HCT116 (cell line): ENCODE data around the gene DDRGK1. TPM values are rescaled to one million over a fixed set of nuclear protein-coding genes. Genes with fewer than 3 reads are reported as not detected.

Experiments
- ATAC-seq: fragments of 200-7000 bp; cut with Tn5 transposase; 2 replicates; pipeline ENCODE4 v1.9.1; 2020; ENCODE audit warnings: mild to moderate bottlenecking, moderate library complexity
- BruUV-seq: library from RNA; stranded (reverse); fragments of 400-500 nt; replicated peaks from 2 replicates; lab custom pipeline; 2021; lab: Mats Ljungman, UMichigan
- CTCF ChIA-PET: fragments of 300-600 bp; sonication (Branson Sonifier 250); formaldehyde crosslinking; loops from one replicate; lab custom pipeline; 2021; ENCODE audit warnings: antibody characterized with exemption; lab: Charles Lee
- POLR2A ChIA-PET: fragments of 300-600, 350-600 bp; sonication (Branson Sonifier 250); formaldehyde crosslinking; loops from one replicate; lab custom pipeline; 2021; ENCODE audit warnings: antibody characterized with exemption; lab: Charles Lee
- RAD21 ChIA-PET, 2 experiments: fragments of 300-600 bp; sonication (Branson Sonifier 250); formaldehyde crosslinking; loops; one replicate each; lab custom pipeline; 2023; ENCODE audit warnings: low total read pairs in 2 of 2; ENCODE audit not compliant: uncharacterized antibody in 2 of 2, unreplicated experiment in 2 of 2, low non-redundant PET in 1 of 2; lab: Charles Lee
- DNase-seq: peaks from one replicate; pipeline ENCODE4 v3.0.0-alpha.2; 2010; ENCODE audit warnings: low read depth, low spot score
- H2AFZ ChIP-seq: fragments of 200-600 bp; shearing (Covaris generic), sonication (generic); 2 replicates; pipeline ENCODE4 v1.6.1; 2017; ENCODE audit warnings: low read depth, mixed run types, mixed read lengths, antibody characterized with exemption, low read length; ENCODE audit not compliant: poor library complexity, severe bottlenecking
- H3K27ac ChIP-seq: 2 replicates; pipeline ENCODE4 v1.5.1; 2012; ENCODE audit warnings: low read depth, low read length
- H3K27me3 ChIP-seq: fragments of 200-600 bp; sonication (generic); 2 replicates; pipeline ENCODE4 v1.6.1; 2016; ENCODE audit warnings: mixed run types, low read length, mixed read lengths; ENCODE audit not compliant: insufficient read depth
- H3K36me3 ChIP-seq, 2 experiments: fragments of 200-500 bp in 1 of 2; fragments of 200-600 bp in 1 of 2; sonication (Bioruptor generic) in 1 of 2; sonication (generic) in 1 of 2; 2 replicates each; pipeline versions ENCODE4 v1.5.1 to v1.6.1; 2014 to 2016; ENCODE audit warnings: low read length in 2 of 2, inconsistent platforms in 1 of 2, mixed read lengths in 1 of 2, mixed run types in 1 of 2; ENCODE audit not compliant: insufficient read depth in 2 of 2, control insufficient read depth in 1 of 2
- H3K4me1 ChIP-seq, 2 experiments: fragments of 200-600 bp in 1 of 2; sonication (generic) in 1 of 2; 2 replicates each; pipeline versions ENCODE4 v1.5.1 to v1.6.1; 2012 to 2017; ENCODE audit warnings: low read length in 2 of 2, inconsistent platforms in 1 of 2, mild to moderate bottlenecking in 1 of 2, mixed read lengths in 1 of 2, mixed run types in 1 of 2, moderate library complexity in 1 of 2; ENCODE audit not compliant: insufficient read depth in 2 of 2, control insufficient read depth in 1 of 2
- H3K4me2 ChIP-seq: fragments of 200-600 bp; sonication (generic); 2 replicates; pipeline ENCODE4 v1.6.1; 2017; ENCODE audit warnings: mixed run types, low read length, mixed read lengths
- H3K4me3 ChIP-seq, 2 experiments: fragments of 200-600 bp in 1 of 2; sonication (generic) in 1 of 2; replicated peaks in 1 of 2; 2 replicates each; pipeline ENCODE4 v1.5.1; 2011 to 2016; ENCODE audit warnings: low read length in 2 of 2, control low read depth in 1 of 2, low read depth in 1 of 2, mild to moderate bottlenecking in 1 of 2, mixed read lengths in 1 of 2, mixed run types in 1 of 2
- H3K79me2 ChIP-seq: fragments of 200-600 bp; sonication (generic); 2 replicates; pipeline ENCODE4 v1.6.1; 2017; ENCODE audit warnings: mild to moderate bottlenecking, mixed run types, low read length, moderate library complexity, mixed read lengths; ENCODE audit not compliant: insufficient read depth
- H3K9ac ChIP-seq: fragments of 200-600 bp; sonication (generic); 2 replicates; pipeline ENCODE4 v1.6.1; 2016; ENCODE audit warnings: low read length, mixed read lengths
- H3K9me2 ChIP-seq: fragments of 200-600 bp; sonication (generic), shearing (Covaris generic); 2 replicates; pipeline ENCODE4 v1.6.1; 2017; ENCODE audit warnings: mixed run types, mild to moderate bottlenecking, moderate library complexity; ENCODE audit not compliant: insufficient read depth
- H3K9me3 ChIP-seq, 2 experiments: fragments of 200-500 bp in 1 of 2; fragments of 200-600 bp in 1 of 2; sonication (Bioruptor generic) in 1 of 2; sonication (generic) in 1 of 2; 2 replicates each; pipeline ENCODE4 v1.6.1; 2014 to 2017; ENCODE audit warnings: low read length in 2 of 2, mixed read lengths in 2 of 2, inconsistent platforms in 1 of 2, low read depth in 1 of 2, mild to moderate bottlenecking in 1 of 2, mixed run types in 1 of 2, moderate library complexity in 1 of 2; ENCODE audit not compliant: control insufficient read depth in 1 of 2, insufficient read depth in 1 of 2
- H4K20me1 ChIP-seq: fragments of 200-600 bp; sonication (generic), shearing (Covaris generic); 2 replicates; pipeline ENCODE4 v1.6.1; 2017; ENCODE audit warnings: mixed run types, mild to moderate bottlenecking, moderate library complexity; ENCODE audit not compliant: insufficient read depth
- ATF3 ChIP-seq: IDR thresholded peaks from 2 replicates; pipeline ENCODE4 v1.6.1; 2012
- CBX3 ChIP-seq: IDR thresholded peaks from 2 replicates; pipeline ENCODE4 v1.6.1; 2012; ENCODE audit warnings: low read depth
- CEBPB ChIP-seq: IDR thresholded peaks from 2 replicates; pipeline ENCODE4 v1.6.1; 2012; ENCODE audit warnings: low read depth
- CTCF ChIP-seq, 3 experiments: fragments of 200-600 bp in 1 of 3; sonication (generic) in 1 of 3; IDR thresholded peaks in 2 of 3; conservative IDR thresholded peaks in 1 of 3; 2 replicates each; pipeline ENCODE4 v1.5.1; 2012 to 2017; ENCODE audit warnings: low read depth in 2 of 3, low read length in 2 of 3, antibody characterized with exemption in 1 of 3, borderline replicate concordance in 1 of 3, control low read depth in 1 of 3, mild to moderate bottlenecking in 1 of 3, mixed read lengths in 1 of 3, mixed run types in 1 of 3, moderate library complexity in 1 of 3; ENCODE audit not compliant: insufficient read depth in 1 of 3
- EGR1 ChIP-seq: IDR thresholded peaks from 2 replicates; pipeline ENCODE4 v1.6.1; 2012; ENCODE audit warnings: low read depth
- ELF1 ChIP-seq: IDR thresholded peaks from 2 replicates; pipeline ENCODE4 v1.6.1; 2012; ENCODE audit warnings: low read depth, borderline replicate concordance
- EZH2 ChIP-seq: fragments of 200-600 bp; sonication (generic); IDR thresholded peaks from 2 replicates; pipeline ENCODE4 v1.6.1; 2017; ENCODE audit warnings: antibody characterized with exemption, mixed run types
- EZH2phosphoT487 ChIP-seq: fragments of 200-600 bp; IDR thresholded peaks from 2 replicates; pipeline ENCODE4 v1.6.1; 2018; ENCODE audit warnings: antibody characterized with exemption, borderline replicate concordance
- FOSL1 ChIP-seq: IDR thresholded peaks from 2 replicates; pipeline ENCODE4 v1.6.1; 2012; ENCODE audit warnings: low read depth
- JUND ChIP-seq: IDR thresholded peaks from 2 replicates; pipeline ENCODE4 v1.6.1; 2012
- POLR2A ChIP-seq: IDR thresholded peaks from 2 replicates; pipeline ENCODE4 v1.7.0; 2011; ENCODE audit warnings: borderline replicate concordance; ENCODE audit not compliant: insufficient read depth, insufficient read length; ENCODE audit errors: extremely low read depth
- POLR2AphosphoS5 ChIP-seq: IDR thresholded peaks from 2 replicates; pipeline ENCODE4 v1.6.1; 2011; ENCODE audit warnings: mild to moderate bottlenecking, low read depth, low read length, moderate library complexity
- RAD21 ChIP-seq: IDR thresholded peaks from 2 replicates; pipeline ENCODE4 v1.6.1; 2012; ENCODE audit warnings: low read depth, mild to moderate bottlenecking
- REST ChIP-seq: IDR thresholded peaks from 2 replicates; pipeline ENCODE4 v1.6.1; 2012; ENCODE audit warnings: low read depth
- SIN3A ChIP-seq: IDR thresholded peaks from 2 replicates; pipeline ENCODE4 v1.6.1; 2012; ENCODE audit warnings: low read depth
- SRF ChIP-seq: IDR thresholded peaks from 2 replicates; pipeline ENCODE4 v1.6.1; 2012; ENCODE audit warnings: low read depth
- YY1 ChIP-seq: IDR thresholded peaks from 2 replicates; pipeline ENCODE4 v1.6.1; 2011; ENCODE audit warnings: low read length, low read depth, moderate library complexity, mild to moderate bottlenecking; ENCODE audit not compliant: insufficient replicate concordance; ENCODE audit errors: extremely low read depth
- ZFX ChIP-seq: fragments of 450-650 bp; IDR thresholded peaks from 2 replicates; pipeline ENCODE4 v1.6.1; 2017
- ZNF274 ChIP-seq: fragments of 200-500 bp; sonication (Bioruptor generic); IDR thresholded peaks from 2 replicates; pipeline ENCODE4 v1.6.1; 2014; ENCODE audit warnings: mild to moderate bottlenecking, low read depth, low read length, inconsistent platforms
- intact Hi-C: fragments of 100-400 bp; cut with micrococcal nuclease; formaldehyde crosslinking; loops from 2 replicates; pipeline ENCODE4 v1.10.0; 2022
- total RNA-seq: library from RNA; stranded (reverse); gene quantifications from one replicate; pipeline ENCODE4 v1.2.1, GENCODE V29; 2021; ENCODE audit not compliant: unreplicated experiment
- TF ChIP-seq, protein P1 (sequence below): IDR thresholded peaks from 2 replicates; pipeline ENCODE4 v1.6.1; 2012

Gene DDRGK1
- total RNA-seq, 1 experiment from 2014 or later: 45.8 TPM

DNA sequence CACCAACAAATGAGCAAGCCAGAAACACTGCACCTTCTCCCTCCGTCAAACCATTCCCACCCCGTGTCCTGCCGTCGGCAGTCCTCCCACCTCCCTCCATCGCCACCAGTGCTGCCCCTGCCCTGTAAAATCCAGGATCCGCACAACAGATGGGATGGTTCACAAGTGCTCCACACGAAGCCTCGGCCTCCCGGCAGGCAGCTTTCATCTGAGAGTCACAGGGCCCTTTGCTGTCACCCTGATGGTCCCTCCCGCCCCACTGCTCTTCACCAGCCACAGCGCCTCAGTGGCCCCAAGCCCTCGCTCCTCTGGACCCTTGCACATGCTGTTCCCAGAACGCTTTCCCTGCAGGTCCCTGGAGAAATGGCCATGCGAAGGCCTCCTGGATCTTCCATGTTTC, 22.4 kb upstream of the DDRGK1 start:
- TF ChIP-seq JUND (no peak), CBX3 (no peak), SIN3A (no peak), ZFX (no peak), ZNF274 (no peak), POLR2AphosphoS5 (no peak), RAD21 (no peak), EZH2 (no peak), FOSL1 (no peak), EGR1 (no peak), CEBPB (no peak), ATF3 (no peak), ELF1 (no peak), SRF (no peak), REST (no peak), YY1 (no peak), CTCF (IDR thresholded peaks at IDR 0.05 in 2 of 3, conservative IDR thresholded peaks at IDR 0.05 in 1 of 3; ENCODE audit: borderline replicate concordance in 1 of 3, insufficient read depth in 1 of 3, low read depth in 2 of 3, low read length in 2 of 3) (no peak), POLR2A (no peak), EZH2phosphoT487 (no peak)
- TF ChIP-seq, protein P1, sequence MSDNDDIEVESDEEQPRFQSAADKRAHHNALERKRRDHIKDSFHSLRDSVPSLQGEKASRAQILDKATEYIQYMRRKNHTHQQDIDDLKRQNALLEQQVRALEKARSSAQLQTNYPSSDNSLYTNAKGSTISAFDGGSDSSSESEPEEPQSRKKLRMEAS: no peak
- TF ChIP-seq, all 23 proteins: peak for 0
- POLR2A ChIA-PET: no interaction called here

More for the DNA sequence above, 22.4 kb upstream of the DDRGK1 start:
- intact Hi-C loops: no loop called here
- ATAC-seq: no peak
- Histone ChIP-seq H2AFZ (no peak overlapping the region), H4K20me1 (no peaks in the 10 kb centered on the region), H3K4me3 (no peak overlapping the region), H3K4me2 (no peak overlapping the region), H3K9me3 (no peaks in the 10 kb centered on the region), H3K27me3 (no peaks in the 10 kb centered on the region), H3K9me2 (no peaks in the 10 kb centered on the region), H3K79me2 (no peaks in the 10 kb centered on the region), H3K9ac (no peak overlapping the region), H3K27ac (no peak overlapping the region), H3K4me1 (no peaks in the 10 kb centered on the region), H3K36me3 (peaks cover 4 to 7% of the 10 kb centered on the region in 2 experiments; a peak in 2 of 4 replicates)
- no peak for DNase-seq
- BruUV-seq: no TSS peak
- ChIA-PET CTCF (no interaction called here), RAD21 (no interaction called here)
